Effector memory CD4-positive, alpha-beta T cell (primary cell): Measurements from ENCODE around the gene DNAAF9.
"Not testable (repeated sequence)": the region's sequence is repeated elsewhere in the genome, so short reads cannot be mapped to it uniquely, and the experiment has no call there.

Experiments
- DNase-seq, 3 donors: peaks; one replicate each; pipeline ENCODE4 v3.0.0-alpha.2; 2020
- H3K27ac ChIP-seq: 2 replicates; pipeline ENCODE4 v1.7.0; 2013; ENCODE audit warnings: mild to moderate bottlenecking, low read length, moderate library complexity; ENCODE audit not compliant: insufficient read depth, poor library complexity, severe bottlenecking
- H3K27me3 ChIP-seq: replicated peaks from 2 replicates; pipeline ENCODE4 v1.7.0; 2013; ENCODE audit warnings: mild to moderate bottlenecking, low read length; ENCODE audit not compliant: insufficient read depth, control insufficient read depth, poor library complexity, severe bottlenecking
- H3K36me3 ChIP-seq: 2 replicates; pipeline ENCODE4 v1.7.0; 2013; ENCODE audit warnings: mild to moderate bottlenecking, low read length, moderate library complexity; ENCODE audit not compliant: control insufficient read depth, insufficient read depth
- H3K4me1 ChIP-seq: 2 replicates; pipeline ENCODE4 v1.7.0; 2013; ENCODE audit warnings: low read length, mild to moderate bottlenecking; ENCODE audit not compliant: control insufficient read depth, insufficient read depth, poor library complexity, severe bottlenecking
- H3K4me3 ChIP-seq: 2 replicates; pipeline ENCODE4 v1.7.0; 2013; ENCODE audit warnings: low read length, low read depth, mild to moderate bottlenecking; ENCODE audit not compliant: insufficient read depth, poor library complexity, severe bottlenecking
- H3K9me3 ChIP-seq: 2 replicates; pipeline ENCODE4 v1.7.0; 2013; ENCODE audit warnings: mild to moderate bottlenecking, low read length, moderate library complexity; ENCODE audit not compliant: control insufficient read depth

DNAAF9 gene

DNA sequence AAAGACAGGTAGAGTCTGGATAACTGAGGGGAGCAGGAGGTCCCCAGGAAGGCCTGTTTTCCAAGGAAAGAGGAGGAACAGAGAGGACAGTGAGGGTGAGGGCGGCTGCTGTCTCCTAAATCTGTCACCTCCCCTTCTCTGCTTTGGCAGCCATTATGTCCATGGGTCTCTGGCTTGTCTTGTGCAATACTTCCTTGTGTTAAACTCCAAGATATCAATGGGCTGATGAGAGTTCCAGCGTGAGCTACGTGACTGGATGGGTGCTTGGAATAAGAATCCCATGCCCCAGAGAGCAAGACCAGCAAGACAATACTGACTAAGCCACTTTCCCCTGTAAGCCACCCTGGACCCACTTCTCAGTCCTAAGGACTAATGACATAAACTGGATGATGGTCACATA is 26.3 kb upstream of the DNAAF9 start:
- Histone ChIP-seq H3K27ac (no peak overlapping the region), H3K9me3 (no peaks in the 10 kb centered on the region), H3K4me3 (no peak overlapping the region), H3K27me3 (no peaks in the 10 kb centered on the region), H3K36me3 (no peaks in the 10 kb centered on the region), H3K4me1 (no peaks in the 10 kb centered on the region)
- DNase-seq: no peak

DNA sequence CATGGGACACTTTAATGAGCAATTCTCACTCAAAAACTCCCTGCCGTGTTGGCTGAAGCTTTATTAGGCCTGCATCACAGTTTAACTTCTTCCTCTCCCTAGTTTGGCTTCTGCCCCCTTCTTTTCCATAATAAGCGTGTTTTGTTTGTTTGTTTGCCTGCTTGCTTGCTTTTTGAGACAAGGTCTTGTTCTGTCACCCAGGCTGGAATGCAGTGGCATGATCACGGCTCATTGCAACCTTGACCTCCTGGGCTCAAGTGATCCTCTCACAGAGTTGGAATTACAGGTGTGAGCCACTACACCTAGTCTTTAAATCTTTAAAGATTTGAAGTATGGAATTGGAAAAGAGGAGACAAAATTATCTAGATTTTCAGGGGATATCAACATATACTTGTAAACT is 25.4 kb upstream of the DNAAF9 start:
- no peaks in the 10 kb centered on the region for H3K4me1 ChIP-seq
- no peak overlapping the region for H3K4me3 ChIP-seq
- H3K27me3 ChIP-seq: no peaks in the 10 kb centered on the region
- DNase-seq: no peak
- H3K27ac ChIP-seq: no peak overlapping the region
- no peaks in the 10 kb centered on the region for H3K9me3 ChIP-seq
- no peaks in the 10 kb centered on the region for H3K36me3 ChIP-seq

- no peak for DNase-seq
- Histone ChIP-seq H3K4me1 (no peaks in the 10 kb centered on the region), H3K27ac (no peak overlapping the region), H3K4me3 (no peak overlapping the region), H3K9me3 (no peaks in the 10 kb centered on the region), H3K36me3 (no peaks in the 10 kb centered on the region), H3K27me3 (no peaks in the 10 kb centered on the region)
Observed at GRCh38 chr20:3431109-3431508, 23.6 kb upstream of the DNAAF9 start.

- H3K27me3 ChIP-seq: no peaks in the 10 kb centered on the region
- no peaks in the 10 kb centered on the region for H3K4me1 ChIP-seq
- no peak for DNase-seq
- no peak overlapping the region for H3K4me3 ChIP-seq
- no peaks in the 10 kb centered on the region for H3K9me3 ChIP-seq
- no peak overlapping the region for H3K27ac ChIP-seq
- no peaks in the 10 kb centered on the region for H3K36me3 ChIP-seq
Observed at GRCh38 chr20:3430376-3431069, 23.1 kb upstream of the DNAAF9 start.

DNA sequence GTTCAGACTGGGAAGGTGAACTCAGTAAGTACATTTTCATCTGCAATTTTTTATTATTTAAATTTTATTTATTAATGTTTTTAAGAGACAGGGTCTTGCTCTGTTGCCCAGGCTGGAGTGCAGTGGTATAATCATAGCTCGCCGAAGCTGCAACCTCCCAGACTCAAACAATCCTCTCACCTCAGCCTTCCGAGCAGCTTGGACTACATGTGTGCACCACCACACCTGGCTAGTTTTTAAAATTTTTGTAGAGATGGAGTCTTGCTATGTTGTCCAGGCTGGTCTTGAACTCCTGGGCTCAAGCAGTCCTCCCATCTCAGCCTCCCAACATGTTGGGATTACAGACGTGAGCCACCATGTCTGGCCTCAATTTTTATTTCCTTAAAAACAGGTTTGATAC is 19.3 kb upstream of the DNAAF9 start:
- H3K9me3 ChIP-seq: not testable (repeated sequence)

GRCh38 chr20:3423126-3423525 is 15.7 kb upstream of the DNAAF9 start:
- Histone ChIP-seq H3K27me3 (no peaks in the 10 kb centered on the region), H3K4me3 (no peak overlapping the region), H3K36me3 (no peaks in the 10 kb centered on the region), H3K4me1 (peaks cover 5% of the 10 kb centered on the region), H3K27ac (no peak overlapping the region), H3K9me3 (no peaks in the 10 kb centered on the region)
- no peak for DNase-seq

More for the DNA sequence above, 19.3 kb upstream of the DNAAF9 start:
- not testable (repeated sequence) for H3K27me3 ChIP-seq, H3K36me3 ChIP-seq, H3K27ac ChIP-seq, H3K4me1 ChIP-seq, DNase-seq, H3K4me3 ChIP-seq

GRCh38 chr20:3421985-3422384 is 14.5 kb upstream of the DNAAF9 start:
- no peak overlapping the region for H3K4me3 ChIP-seq
- peaks cover 5% of the 10 kb centered on the region for H3K4me1 ChIP-seq
- no peaks in the 10 kb centered on the region for H3K9me3 ChIP-seq
- DNase-seq: no peak
- no peaks in the 10 kb centered on the region for H3K27me3 ChIP-seq
- H3K27ac ChIP-seq: no peak overlapping the region
- no peaks in the 10 kb centered on the region for H3K36me3 ChIP-seq

DNA sequence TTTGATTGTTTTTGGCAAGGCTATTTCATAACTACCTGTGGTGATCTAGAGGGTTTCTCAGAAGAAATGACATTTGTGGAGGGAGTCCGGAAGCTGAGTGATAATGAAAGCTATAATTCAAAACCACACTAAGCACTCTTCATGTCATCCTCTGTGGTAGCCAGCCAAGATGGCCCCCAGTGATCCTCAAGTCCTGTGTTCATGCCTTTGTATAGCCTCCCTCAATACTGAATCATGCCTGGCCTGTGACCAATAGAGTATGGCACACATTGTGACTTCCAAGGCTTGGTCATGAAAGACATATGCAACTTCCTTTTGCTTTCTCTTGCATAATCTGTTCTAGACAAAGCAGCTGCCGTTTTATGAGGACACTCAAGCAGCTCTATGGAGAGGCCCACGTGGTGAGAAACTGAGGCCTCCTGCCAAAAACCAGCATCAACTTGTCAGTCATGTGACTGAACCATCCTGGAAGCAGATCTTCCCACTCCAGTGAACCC is 12.8 kb upstream of the DNAAF9 start:
- Histone ChIP-seq H3K4me1 (peaks cover 5% of the 10 kb centered on the region), H3K9me3 (no peaks in the 10 kb centered on the region), H3K27me3 (no peaks in the 10 kb centered on the region), H3K4me3 (no peak overlapping the region), H3K27ac (no peak overlapping the region), H3K36me3 (no peaks in the 10 kb centered on the region)
- peak in 1 of 3 donors; percentile 1 for DNase-seq

- not testable (repeated sequence) for H3K27ac ChIP-seq, H3K4me1 ChIP-seq, H3K9me3 ChIP-seq, H3K36me3 ChIP-seq, H3K27me3 ChIP-seq, H3K4me3 ChIP-seq, DNase-seq
Observed at GRCh38 chr20:3418161-3418560, 10.7 kb upstream of the DNAAF9 start.

DNA sequence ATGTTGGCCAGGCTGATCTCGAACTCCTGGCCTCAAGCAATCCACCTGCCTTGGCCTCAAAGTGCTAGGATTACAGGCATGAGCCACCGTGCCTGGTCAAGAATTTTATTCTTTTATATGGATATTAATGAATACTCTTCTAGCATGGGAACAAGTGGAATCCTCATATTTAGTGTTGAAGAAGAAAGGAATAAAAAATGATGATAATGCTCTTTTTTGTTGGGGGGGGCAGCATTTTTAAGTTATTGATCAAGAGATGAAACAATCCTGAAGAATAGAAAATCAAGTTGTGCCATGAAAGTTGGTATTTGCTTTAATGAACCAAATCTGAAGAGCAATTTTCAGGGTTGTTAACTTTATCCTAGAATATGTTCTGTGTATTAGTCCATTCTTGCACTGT is 6.7 kb upstream of the DNAAF9 start:
- Histone ChIP-seq H3K27ac (no peak overlapping the region), H3K9me3 (no peaks in the 10 kb centered on the region), H3K4me3 (no peak overlapping the region), H3K27me3 (no peaks in the 10 kb centered on the region), H3K4me1 (no peaks in the 10 kb centered on the region), H3K36me3 (no peaks in the 10 kb centered on the region)
- DNase-seq: no peak
